Left lobe of liver (tissue), 2 donors: ENCODE measurements around the gene CBX2. TPM values are rescaled to one million over a fixed set of nuclear protein-coding genes. Genes with fewer than 3 reads are reported as not detected.

ENCODE experiments used
- ATAC-seq: fragments of 200-7000 bp; cut with Tn5 transposase; one replicate; pipeline ENCODE4 v1.9.1; 2020; ENCODE audit warnings: mild to moderate bottlenecking, moderate library complexity
- DNase-seq: peaks from one replicate; pipeline ENCODE4 v3.0.0-alpha.2; 2020; ENCODE audit warnings: low spot score
- total RNA-seq: library from RNA; stranded (reverse); gene quantifications from one replicate; pipeline ENCODE4 v1.2.1, GENCODE V29; 2021
- donor health status: DM: no; HTN: no; CAD: no; lungs with moderate emphysema.
- donor health status: DM: no; HTN: yes; CAD: no.

CBX2 gene
- total RNA-seq, 1 donor from 2014 or later, result 0.75 TPM

DNA sequence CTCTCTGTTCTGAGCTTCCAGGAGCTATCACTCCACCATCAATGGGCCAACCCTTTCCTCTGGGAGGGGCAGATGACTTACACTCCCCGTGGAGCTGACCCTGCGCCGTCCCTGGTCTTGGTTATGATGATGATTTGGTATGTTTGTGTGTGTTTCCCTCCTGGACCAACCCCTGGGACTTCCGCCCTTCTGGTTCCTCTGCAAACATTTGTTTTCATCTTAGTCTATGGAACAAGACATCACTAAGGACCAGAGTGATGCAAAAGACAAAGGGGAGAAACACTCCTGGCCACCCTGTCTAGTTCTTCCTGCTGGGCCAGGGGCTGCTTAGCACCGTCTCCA, 47.6 kb downstream of the CBX2 start:
- ATAC-seq (no peak), DNase-seq (no peak)

DNA sequence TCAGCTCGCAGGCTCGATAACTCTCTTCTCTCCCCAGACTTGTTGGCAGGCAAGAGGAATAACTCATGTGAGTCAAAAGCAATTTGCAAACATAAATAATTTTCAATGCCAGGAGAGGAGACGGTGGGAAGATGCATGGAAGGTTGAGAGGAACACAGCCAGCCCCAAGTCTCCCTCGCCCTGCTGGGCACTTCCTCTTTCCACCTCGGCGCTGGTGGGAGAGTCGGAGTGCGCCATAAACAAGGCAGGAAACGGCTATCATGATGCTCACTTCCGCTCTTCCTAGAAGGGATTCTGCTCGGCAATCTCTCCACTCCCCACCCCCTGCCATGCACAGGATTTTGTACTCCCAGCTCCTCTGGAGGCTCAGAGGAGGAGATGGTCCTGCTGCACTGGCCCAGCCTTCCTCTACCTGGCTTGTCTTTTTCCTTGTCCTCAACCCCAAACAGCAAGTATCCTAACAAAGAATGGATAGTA, 48.3 kb downstream of the CBX2 start:
- peak; percentile 21 for ATAC-seq
- no peak for DNase-seq

DNA sequence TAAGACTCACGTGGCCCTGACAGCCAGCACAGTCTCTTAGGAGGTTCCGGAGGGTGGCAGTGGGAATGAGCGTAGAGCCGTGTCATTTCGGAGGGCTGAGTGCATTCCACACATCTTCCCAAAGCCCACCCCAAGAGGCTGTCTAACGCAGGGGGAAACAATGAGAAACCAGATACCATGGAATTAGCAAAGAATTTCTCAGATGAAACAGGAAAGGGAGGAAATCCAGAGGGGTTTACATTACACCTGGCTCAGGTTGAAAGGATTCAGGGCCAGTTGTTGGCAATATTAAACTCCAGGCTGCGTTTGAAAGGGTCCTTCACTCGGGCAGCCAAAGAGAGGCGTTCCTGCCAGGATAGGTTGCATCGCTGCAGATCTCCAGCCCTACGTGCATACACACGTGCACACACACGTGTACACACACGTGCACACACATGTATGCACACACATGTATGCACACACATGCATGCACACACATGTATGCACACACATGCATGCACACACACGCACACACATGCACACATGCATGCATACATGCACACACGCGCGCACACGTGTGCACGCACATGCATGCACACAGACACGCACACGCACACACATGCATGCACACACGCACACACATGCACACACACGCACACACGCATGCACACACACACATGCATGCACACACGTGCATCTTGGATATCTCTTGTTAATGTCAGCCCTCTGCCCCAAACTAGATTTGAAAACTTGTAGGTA, 49.1 kb downstream of the CBX2 start:
- ATAC-seq (no peak), DNase-seq (no peak)

DNA sequence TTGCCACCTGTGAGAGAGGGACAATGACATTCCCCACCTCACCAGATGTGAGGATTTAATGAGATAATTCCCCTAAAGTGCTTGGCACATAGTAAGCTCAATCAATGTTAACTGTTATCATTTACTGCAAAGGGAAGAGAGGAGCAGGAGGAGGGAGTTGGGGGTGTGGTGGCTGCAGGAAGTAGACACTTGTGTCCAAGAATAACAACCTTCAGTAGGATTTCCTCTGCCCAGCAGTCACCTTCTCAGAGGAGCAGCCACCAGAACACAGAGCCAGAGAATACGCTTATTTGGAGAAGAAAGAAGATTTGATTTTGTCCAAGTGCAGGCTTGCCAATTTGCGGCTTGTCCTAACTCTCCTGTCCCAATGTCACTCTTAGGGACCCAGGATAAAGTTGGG, 51.1 kb downstream of the CBX2 start:
- DNase-seq, result no peak
- no peak for ATAC-seq

DNA sequence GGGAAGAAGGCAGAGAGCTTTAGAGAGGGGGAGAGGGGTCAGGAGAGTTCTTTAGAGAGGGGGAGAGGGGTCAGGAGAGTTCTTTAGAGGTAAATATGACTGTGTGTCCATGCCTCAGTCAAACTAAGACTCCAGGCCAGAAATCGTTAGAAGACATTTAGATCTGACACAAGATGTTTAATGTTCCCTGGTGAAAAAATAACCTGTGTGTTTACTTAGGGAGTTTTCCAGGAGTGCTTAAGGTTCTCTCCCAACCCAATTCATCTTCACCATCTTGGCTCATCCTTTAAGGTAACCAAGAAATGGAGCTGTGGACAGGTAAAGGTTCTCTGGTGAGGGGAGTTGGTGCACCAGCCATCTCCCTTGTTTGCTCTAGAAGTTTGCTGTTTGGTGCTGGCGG, 51.5 kb downstream of the CBX2 start:
- no peak for ATAC-seq
- DNase-seq, result no peak

DNA sequence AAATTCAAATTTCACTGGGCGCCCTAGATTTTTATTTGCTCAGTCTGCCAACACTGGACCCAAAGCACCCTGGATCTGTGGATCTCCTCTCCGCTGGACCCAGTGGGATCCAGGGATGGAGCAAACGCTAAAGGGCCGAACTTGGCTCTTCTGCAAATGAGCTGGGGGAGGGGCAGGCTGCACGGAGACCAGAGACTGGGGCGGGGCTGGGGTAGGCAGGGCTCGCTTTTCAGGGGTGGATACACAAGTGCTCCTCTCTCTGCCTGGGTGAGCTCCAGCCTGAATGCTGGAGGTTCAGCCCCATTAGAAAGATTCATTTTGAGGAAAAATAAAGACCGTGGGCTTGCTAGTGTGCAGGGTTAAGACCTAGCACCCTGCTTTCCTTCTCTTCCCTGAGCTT, 52.4 kb downstream of the CBX2 start:
- DNase-seq (no peak), ATAC-seq (no peak)

DNA sequence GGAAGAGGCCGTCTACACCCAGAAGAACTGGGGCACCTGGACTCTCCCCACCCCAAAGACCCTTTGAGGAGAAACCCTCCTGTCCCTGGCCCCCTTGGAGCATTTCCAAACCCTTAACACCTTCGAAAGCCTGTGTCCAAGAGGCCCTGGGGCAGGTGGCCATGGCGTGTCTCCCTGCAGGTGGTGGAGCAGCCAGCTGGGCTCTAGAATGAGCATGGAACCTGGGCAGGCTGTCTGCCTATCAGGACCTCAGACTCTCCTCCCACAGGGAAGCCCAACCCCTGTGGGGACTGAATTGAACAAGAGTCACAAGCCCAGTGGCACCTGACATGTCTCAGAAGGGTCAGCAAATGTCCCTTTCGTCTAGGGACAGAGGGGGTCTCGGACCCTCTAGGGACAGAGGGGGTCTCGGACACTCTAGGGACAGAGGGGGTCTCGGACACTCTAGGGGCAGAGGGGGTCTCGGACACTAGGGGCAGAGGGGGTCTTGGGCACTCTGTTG, 52.9 kb downstream of the CBX2 start:
- ATAC-seq (no peak), DNase-seq (no peak)

DNA sequence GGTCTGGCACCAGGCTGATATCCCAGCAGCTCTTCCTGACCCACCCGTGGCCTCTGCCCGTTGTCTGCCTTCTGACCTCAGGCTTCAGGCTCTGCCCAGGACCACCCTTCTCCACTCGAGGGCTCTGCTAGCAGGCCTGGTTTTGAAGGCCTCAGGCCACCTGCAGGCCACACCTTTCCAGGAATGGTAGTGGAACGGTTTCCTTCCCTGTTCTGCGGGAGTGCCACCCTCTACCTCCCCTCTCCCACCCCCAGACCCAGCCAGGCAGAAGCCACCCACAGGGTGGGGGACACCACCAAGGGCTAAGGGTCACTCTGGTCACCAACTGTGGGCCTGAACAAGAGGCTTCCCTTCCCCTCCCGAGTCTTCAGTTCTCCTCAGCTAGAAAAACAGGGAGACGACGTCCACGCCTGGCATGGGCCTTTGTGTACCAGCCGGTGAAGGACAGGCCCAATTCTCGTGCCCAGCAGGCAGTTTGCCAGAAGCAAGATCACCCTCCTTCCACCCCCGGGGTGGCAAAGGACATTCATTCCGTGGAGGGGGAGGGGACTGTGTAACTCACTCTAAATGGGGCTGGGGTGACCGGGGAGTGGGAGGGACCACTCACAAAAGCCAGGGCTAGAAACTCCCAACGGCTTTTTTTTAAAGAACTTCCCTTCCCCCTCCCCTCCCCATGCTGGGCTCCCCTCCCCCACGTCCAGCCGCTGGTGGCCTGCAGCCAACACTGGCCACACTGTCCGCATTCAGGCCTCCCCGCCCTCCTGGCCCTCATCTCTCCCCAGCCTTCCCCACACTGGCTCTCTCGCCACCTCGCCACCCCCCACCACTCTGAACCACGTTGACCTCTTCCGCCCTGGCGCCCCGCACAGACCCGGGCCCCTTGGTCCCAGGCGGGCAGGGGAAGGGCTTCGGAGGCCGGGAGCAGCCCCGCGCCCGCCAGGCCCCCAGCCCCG, 53.6 kb downstream of the CBX2 start:
- peak; percentile 92 for DNase-seq
- ATAC-seq, result peak; percentile 73

DNA sequence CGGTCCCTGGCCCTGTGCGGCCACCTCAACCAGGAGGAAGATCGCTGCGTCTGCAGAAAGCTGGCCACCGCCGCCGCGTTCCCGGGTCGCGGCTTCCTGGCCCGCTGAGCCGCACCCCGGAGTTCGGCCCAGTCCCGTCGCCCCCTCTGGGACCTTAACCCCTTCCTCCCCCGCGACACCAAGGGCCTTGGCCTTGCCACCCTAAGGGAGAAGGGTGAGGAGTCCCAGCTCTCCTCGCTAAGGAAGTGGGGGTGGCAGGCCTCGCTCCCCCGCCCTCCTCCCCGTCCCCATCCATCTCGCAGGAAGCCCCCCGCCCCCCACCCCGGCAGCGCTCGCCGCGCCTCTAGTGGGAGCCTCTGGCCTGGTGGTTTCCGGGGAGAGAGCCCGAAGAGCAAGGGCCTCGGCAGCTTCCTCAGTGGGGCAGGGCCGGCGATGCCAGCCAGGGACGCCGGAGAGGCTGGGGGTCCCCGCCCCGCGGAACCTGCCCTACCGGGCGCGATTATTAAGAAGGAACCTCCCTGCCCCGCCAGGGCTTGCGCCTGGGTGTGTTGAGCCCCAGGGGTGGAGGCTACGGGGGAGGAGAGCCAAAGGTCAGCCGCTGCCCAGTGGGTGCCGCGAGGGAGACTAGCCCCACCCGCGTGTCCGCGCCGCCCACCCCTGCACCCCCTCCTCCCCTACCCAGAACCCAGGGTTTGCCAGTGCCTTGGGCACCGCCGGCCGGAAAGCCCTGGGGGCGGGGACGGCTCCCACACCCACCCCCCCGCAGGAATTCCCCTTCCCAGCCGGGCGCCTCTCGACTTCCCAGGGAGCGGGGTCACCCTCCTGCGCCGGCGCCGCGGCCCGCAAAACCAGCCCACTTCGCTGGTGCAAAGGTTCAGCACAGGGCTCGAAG, 54.5 kb downstream of the CBX2 start:
- ATAC-seq, result peak; percentile 48
- DNase-seq, result no peak

DNA sequence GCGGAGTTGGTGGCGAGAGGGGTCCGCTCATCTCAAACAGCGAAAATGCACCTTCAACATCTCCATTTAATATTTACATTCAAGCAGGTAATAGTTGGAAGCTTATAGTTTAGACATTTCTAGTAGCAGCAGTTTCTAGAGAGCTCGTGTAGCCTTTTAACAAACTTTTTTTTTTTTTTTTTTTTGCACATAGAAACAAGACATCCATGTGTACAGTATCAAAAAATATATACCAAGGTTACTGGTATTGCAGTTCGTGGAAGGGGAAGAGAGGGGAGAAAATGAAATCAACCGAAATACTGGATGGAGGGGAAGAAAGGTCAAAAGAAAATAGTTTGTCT, 55.1 kb downstream of the CBX2 start:
- no peak for ATAC-seq

DNA sequence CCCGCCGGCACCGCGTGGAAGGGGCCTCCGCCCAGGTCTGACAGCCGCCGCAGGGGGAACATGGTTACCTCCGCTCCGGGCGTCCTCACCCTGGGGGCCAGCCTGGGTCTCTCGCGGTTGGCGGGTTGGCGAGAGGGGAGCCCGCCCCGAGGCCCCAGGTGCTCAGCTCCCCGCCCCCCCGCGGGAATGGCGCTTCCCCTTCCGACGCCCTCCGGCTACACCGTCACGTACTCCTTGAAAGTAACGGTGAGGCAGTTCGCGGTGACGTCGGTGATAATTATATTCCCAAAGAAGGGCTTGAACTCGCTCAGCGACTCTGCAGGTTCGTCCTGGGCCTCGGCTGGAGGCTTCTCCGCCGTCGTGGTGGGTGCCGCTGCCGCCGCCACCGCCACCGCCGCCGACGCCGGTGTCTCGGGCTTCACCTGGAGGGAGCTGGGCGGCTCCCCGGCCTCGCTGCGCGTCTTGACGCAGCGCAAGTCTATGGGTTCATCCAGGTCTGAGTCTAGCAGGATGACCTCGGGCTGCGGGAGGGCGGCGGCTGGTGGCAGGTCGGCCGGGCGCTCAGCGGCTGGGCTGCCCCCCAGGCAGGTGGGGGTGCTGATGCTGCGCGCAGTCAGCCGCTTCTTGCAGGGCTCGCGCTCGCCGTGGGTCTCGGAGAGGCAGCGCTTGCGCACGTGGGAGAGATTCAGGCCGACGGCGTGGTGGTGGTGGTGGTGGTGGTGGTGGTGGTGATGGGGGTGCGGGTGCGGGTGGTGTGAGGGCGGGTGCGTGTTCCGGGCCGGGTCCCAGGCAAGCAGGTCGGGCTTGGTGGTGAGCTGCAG, 56.0 kb downstream of the CBX2 start:
- DNase-seq, result peak; percentile 53

More for the DNA sequence above, 55.1 kb downstream of the CBX2 start:
- no peak for DNase-seq

DNA sequence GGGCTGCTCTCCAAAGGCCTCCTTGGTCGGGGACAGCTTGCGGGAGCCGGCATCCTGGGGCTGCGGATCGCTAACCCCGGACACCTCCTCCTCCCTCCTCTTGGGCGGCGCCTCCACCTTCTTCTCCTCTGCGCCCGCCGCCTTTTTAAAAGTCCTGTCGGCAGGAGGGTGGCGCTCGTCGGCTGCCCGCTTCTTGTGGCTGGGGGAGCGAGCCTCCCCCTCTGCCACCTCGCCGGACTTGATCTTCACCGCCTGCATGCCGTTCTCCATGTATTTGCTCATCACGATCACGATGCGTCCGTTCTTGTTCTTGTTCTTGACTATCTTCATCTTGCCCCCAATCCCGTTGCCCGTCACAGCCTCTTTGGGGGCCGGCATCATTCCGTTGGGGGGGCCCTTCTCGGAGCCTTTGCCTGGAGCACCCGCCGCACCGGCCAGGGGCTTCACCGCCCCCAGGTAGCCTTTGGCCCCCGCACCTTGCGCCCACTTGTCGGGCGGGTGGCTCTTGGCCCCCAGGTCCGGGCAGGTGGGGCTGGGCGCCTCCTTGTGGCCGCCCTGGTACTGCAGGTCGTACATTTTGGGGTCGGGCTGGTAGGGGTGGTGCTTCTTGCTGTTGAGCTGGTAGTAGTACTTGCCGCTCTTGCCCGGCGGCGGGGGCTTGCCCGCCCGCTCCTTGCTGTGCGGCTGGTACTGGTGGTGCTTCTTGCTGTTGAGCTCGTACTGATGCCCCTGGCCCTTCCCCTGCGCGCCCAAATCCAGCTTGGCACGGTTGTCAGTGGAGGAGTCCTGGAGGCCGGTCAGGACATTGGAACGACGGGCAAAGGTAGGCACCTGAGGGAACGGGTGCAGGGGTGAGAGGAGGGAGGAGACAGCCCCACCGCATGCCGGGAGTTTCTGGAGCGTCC, 56.9 kb downstream of the CBX2 start:
- ATAC-seq (no peak), DNase-seq (peak; percentile 67)

More for the DNA sequence above, 56.0 kb downstream of the CBX2 start:
- ATAC-seq, result no peak

DNA sequence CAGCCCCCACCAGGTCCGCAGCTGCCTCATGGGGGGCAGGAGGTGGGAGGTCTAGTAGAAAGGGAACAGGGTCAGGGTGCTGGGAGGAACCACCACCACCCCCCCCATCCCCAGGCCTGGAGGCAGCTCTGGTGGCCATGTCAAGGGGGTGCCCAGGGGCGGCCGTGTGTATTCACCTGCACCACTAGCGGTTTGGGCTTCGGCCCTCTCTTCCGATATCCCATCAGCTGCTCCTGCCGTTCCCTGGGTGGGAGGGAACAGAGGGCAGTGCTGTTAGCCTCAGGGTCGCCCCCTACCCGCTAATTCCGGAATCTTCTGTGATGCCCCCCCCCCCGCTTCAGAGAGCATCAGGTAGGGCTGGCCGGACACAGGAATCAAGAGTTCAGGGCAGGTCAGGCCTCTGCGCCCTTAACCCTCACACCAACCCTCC, 57.5 kb downstream of the CBX2 start:
- DNase-seq (no peak), ATAC-seq (no peak)

DNA sequence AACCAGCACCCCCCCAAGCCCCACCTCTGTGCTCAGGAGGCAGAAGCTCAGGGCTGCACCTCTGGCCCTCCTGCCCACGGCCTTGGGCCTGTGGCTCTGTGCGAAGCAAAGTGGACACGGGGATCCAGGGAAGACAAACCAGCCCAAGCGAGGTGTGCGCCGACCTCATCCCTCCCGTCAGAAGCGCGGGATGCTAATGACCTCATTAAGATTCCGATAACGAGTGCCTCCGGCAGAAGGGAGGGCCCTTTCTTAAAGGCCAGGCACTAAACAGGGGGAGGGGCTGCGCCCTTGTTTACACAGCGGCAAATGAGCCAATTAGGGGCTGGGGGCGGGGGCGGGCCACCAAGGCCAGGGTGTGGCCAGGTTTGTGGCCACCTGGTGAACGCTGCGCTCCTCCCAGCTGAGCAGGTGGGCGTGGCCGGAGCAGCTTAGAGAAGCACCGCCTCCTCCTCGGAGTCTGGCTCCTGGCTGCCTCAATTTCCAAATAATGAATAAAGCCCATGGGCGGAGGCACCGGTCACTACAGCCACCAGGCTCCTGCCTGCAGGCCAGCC, 58.1 kb downstream of the CBX2 start:
- ATAC-seq, result no peak
- peak; percentile 64 for DNase-seq

DNA sequence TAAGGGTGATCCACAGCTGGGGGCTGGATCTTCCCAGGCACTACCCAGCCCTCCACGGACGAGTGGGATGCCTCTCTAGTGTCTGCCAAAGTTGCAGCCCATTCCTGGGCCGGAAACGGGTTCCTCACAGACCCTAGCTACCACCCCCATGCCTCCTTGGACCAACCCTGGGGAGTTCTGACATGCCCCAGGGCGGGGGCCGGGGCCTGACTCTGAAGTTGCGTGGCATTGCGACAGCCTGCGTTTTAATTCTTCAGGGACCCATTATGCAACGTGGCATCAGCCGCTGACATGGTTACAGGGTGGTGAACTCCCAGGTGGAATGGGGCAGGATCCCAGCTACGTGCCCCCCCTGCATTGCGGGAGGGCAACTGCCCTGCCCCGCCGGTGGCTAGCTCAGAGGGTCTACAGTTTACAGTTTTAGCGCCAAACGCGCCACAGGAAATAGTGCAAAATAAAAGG, 58.6 kb downstream of the CBX2 start:
- ATAC-seq (peak; percentile 5), DNase-seq (peak; percentile 89)

DNA sequence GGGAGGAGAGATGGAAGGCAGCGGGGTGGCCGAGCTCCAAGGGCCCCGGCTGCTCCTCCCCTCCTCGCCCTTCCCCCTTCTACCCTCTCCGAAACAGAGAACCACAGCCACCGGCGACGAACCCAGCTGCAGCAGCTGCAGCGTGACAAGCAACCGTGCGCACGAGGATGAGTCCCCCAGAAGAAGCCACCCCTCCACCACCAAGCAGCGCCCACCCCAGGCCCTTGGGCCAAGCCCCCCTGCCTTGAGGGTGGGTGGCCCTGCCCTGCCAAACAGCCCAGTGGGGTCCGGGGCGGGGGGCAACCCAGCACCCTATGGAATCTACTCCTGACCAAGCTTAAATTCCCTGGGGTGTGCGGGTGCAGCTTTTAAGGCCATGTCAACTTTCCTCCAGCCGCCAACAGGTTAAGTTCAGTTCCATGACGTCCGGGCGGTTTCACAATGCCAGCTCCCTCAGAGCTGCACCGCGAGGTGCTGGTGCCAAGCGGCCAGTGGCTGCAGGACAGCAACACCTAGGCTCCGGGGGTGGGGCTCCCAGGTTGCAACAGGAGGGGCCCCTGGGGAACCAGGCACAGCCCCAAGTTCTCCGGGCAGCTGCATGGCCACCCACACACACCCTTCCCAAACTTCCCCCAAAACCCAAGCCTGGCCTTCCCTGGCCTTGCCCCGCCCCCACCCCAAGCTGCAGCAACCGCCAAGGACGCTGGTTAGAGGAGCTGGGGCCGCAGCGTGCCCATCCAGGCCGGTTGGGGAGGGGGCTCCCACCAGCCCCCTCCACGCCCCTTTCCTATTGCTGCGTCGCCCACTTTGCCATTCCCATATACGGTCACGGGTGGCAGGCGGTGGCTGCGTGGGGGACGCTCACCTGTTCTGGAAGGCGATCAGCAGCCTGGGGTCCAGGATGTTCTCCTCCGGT, 59.3 kb downstream of the CBX2 start:
- DNase-seq (peak; percentile 96), ATAC-seq (peak; percentile 47)
